Fibroblast of skin of scalp (primary cell): ENCODE data around the gene BAHCC1.

Experiments used
- DNase-seq: peaks from one replicate; pipeline ENCODE4 v3.0.0-alpha.2; 2013

BAHCC1 gene

GRCh38 chr17:81462506-81463125, 67.4 kb downstream of the BAHCC1 start:
- no peak for DNase-seq

- DNase-seq = no peak
Measured at GRCh38 chr17:81463506-81463905, 68.2 kb downstream of the BAHCC1 start.

- no peak for DNase-seq
Measured at GRCh38 chr17:81464586-81464985, 69.3 kb downstream of the BAHCC1 start.

GRCh38 chr17:81465910-81466309, 70.7 kb downstream of the BAHCC1 start:
- no peak for DNase-seq

GRCh38 chr17:81466564-81467472, 71.6 kb downstream of the BAHCC1 start:
- DNase-seq = no peak

GRCh38 chr17:81468111-81468769, 73.0 kb downstream of the BAHCC1 start:
- DNase-seq = no peak

GRCh38 chr17:81468770-81469121, 73.5 kb downstream of the BAHCC1 start:
- DNase-seq = no peak

GRCh38 chr17:81469266-81469665, 74.0 kb downstream of the BAHCC1 start:
- DNase-seq = no peak

- no peak for DNase-seq
Measured at GRCh38 chr17:81470270-81470943, 75.2 kb downstream of the BAHCC1 start.

GRCh38 chr17:81470944-81471817, 75.9 kb downstream of the BAHCC1 start:
- DNase-seq = peak; percentile 40

- peak; percentile 97 for DNase-seq
Measured at GRCh38 chr17:81471818-81472456, 76.7 kb downstream of the BAHCC1 start.

- no peak for DNase-seq
Measured at GRCh38 chr17:81473019-81473418, 77.8 kb downstream of the BAHCC1 start.

- no peak for DNase-seq
Measured at GRCh38 chr17:81474958-81475357, 79.7 kb downstream of the BAHCC1 start.

GRCh38 chr17:81476097-81476496, 80.8 kb downstream of the BAHCC1 start:
- DNase-seq = no peak

GRCh38 chr17:81476635-81477034, 81.4 kb downstream of the BAHCC1 start:
- DNase-seq = no peak

- no peak for DNase-seq
Measured at GRCh38 chr17:81477173-81477572, 81.9 kb downstream of the BAHCC1 start.

GRCh38 chr17:81478119-81478518, 82.9 kb downstream of the BAHCC1 start:
- no peak for DNase-seq

GRCh38 chr17:81479175-81480071, 84.2 kb downstream of the BAHCC1 start:
- peak; percentile 64 for DNase-seq

GRCh38 chr17:81480140-81481072, 85.1 kb downstream of the BAHCC1 start:
- DNase-seq = peak; percentile 89
